H9 (cell line): Measurements from ENCODE around the gene ERC1. TPM values are rescaled to one million over a fixed set of nuclear protein-coding genes. Genes with fewer than 3 reads are reported as not detected.

Source experiments
- DNase-seq: peaks from one replicate; pipeline ENCODE4 v3.0.0-alpha.2; 2017
- H2AFZ ChIP-seq: one replicate; pipeline ENCODE4 v1.6.1; 2013; ENCODE audit warnings: mild to moderate bottlenecking, low read length, control low read depth, moderate library complexity
- H2AK5ac ChIP-seq: 2 replicates; pipeline ENCODE4 v1.6.1; 2013; ENCODE audit warnings: low read length, control low read depth, mixed read lengths; ENCODE audit not compliant: insufficient read length
- H2BK120ac ChIP-seq: one replicate; pipeline ENCODE4 v1.6.1; 2013; ENCODE audit warnings: low read depth, mild to moderate bottlenecking, low read length, control low read depth, inconsistent platforms; ENCODE audit not compliant: poor library complexity, severe bottlenecking
- H2BK12ac ChIP-seq: 2 replicates; pipeline ENCODE4 v1.6.1; 2013; ENCODE audit warnings: low read length, control low read depth, mixed read lengths, low read depth; ENCODE audit not compliant: insufficient read length
- H2BK15ac ChIP-seq: 2 replicates; pipeline ENCODE4 v1.6.1; 2013; ENCODE audit warnings: low read depth, low read length, control low read depth
- H2BK20ac ChIP-seq: one replicate; pipeline ENCODE4 v1.6.1; 2013; ENCODE audit warnings: low read depth, mild to moderate bottlenecking, low read length, control low read depth, inconsistent platforms; ENCODE audit not compliant: poor library complexity, severe bottlenecking
- H2BK5ac ChIP-seq: 2 replicates; pipeline ENCODE4 v1.6.1; 2013; ENCODE audit warnings: low read length, control low read depth, mixed read lengths; ENCODE audit not compliant: insufficient read length
- H3K14ac ChIP-seq: 2 replicates; pipeline ENCODE4 v1.6.1; 2013; ENCODE audit warnings: low read length, control low read depth; ENCODE audit not compliant: insufficient read depth
- H3K18ac ChIP-seq: 2 replicates; pipeline ENCODE4 v1.6.1; 2013; ENCODE audit warnings: low read depth, mild to moderate bottlenecking, mixed read lengths, low read length, control low read depth; ENCODE audit not compliant: insufficient read length
- H3K23ac ChIP-seq: 2 replicates; pipeline ENCODE4 v1.6.1; 2013; ENCODE audit warnings: low read length, control low read depth, mixed read lengths, low read depth; ENCODE audit not compliant: insufficient read length
- H3K23me2 ChIP-seq: 2 replicates; pipeline ENCODE4 v1.6.1; 2013; ENCODE audit warnings: low read depth, mild to moderate bottlenecking, mixed read lengths, low read length, control low read depth; ENCODE audit not compliant: insufficient read length, poor library complexity, severe bottlenecking
- H3K27ac ChIP-seq: 2 replicates; pipeline ENCODE4 v1.5.1; 2013; ENCODE audit warnings: low read length, control low read depth, mixed read lengths, low read depth; ENCODE audit not compliant: insufficient read length
- H3K27me3 ChIP-seq: 2 replicates; pipeline ENCODE4 v1.6.1; 2013; ENCODE audit warnings: low read length, control low read depth, inconsistent platforms; ENCODE audit not compliant: insufficient read depth
- H3K4ac ChIP-seq: 2 replicates; pipeline ENCODE4 v1.6.1; 2013; ENCODE audit warnings: low read depth, mild to moderate bottlenecking, control low read depth, inconsistent platforms, low read length, moderate library complexity
- H3K4me1 ChIP-seq: 2 replicates; pipeline ENCODE4 v1.6.1; 2013; ENCODE audit warnings: low read length, control low read depth, inconsistent platforms; ENCODE audit not compliant: insufficient read depth
- H3K4me2 ChIP-seq: 2 replicates; pipeline ENCODE4 v1.6.1; 2013; ENCODE audit warnings: low read length, control low read depth, mixed read lengths; ENCODE audit not compliant: insufficient read length, insufficient read depth
- H3K56ac ChIP-seq: 2 replicates; pipeline ENCODE4 v1.6.1; 2013; ENCODE audit warnings: low read depth, mild to moderate bottlenecking, mixed read lengths, low read length, control low read depth; ENCODE audit not compliant: insufficient read length
- H3K79me1 ChIP-seq: 2 replicates; pipeline ENCODE4 v1.6.1; 2013; ENCODE audit warnings: low read depth, mild to moderate bottlenecking, moderate library complexity, low read length, control low read depth, inconsistent platforms; ENCODE audit not compliant: insufficient read depth, poor library complexity, severe bottlenecking
- H3K79me2 ChIP-seq: 2 replicates; pipeline ENCODE4 v1.6.1; 2013; ENCODE audit warnings: low read length, control low read depth, inconsistent platforms; ENCODE audit not compliant: insufficient read depth
- H3K9ac ChIP-seq: 2 replicates; pipeline ENCODE4 v1.6.1; 2013; ENCODE audit warnings: low read length, control low read depth, mixed read lengths; ENCODE audit not compliant: insufficient read length; ENCODE audit errors: extremely low read depth
- H3K9me3 ChIP-seq: one replicate; pipeline ENCODE4 v1.6.1; 2013; ENCODE audit warnings: low read depth, low read length, inconsistent platforms; ENCODE audit not compliant: control insufficient read depth
- H3T11ph ChIP-seq: one replicate; pipeline ENCODE4 v1.6.1; 2013; ENCODE audit warnings: mild to moderate bottlenecking, low read length, control low read depth, inconsistent platforms
- H4K20me1 ChIP-seq: one replicate; pipeline ENCODE4 v1.6.1; 2013; ENCODE audit not compliant: control insufficient read depth, insufficient read length, insufficient read depth
- H4K5ac ChIP-seq: 2 replicates; pipeline ENCODE4 v1.6.1; 2013; ENCODE audit warnings: low read depth, mild to moderate bottlenecking, mixed read lengths, low read length, control low read depth; ENCODE audit not compliant: insufficient read length
- H4K8ac ChIP-seq: replicated peaks from 2 replicates; pipeline ENCODE4 v1.6.1; 2013; ENCODE audit warnings: low read length, control low read depth, mixed read lengths, low read depth; ENCODE audit not compliant: insufficient read length
- H4K91ac ChIP-seq: 2 replicates; pipeline ENCODE4 v1.6.1; 2013; ENCODE audit warnings: low read depth, mild to moderate bottlenecking, moderate library complexity, mixed read lengths, low read length, control low read depth; ENCODE audit not compliant: insufficient read length
- H3K27ac Mint-ChIP-seq, 3 experiments: 2 replicates in 2 of 3; 3 replicates in 1 of 3; pipeline ENCODE4 v1.8.0; 2020 to 2021; ENCODE audit warnings: mixed read lengths in 3 of 3, mild to moderate bottlenecking in 1 of 3, moderate library complexity in 1 of 3
- H3K27me3 Mint-ChIP-seq: 2 replicates; pipeline ENCODE4 v1.8.0; 2021; ENCODE audit warnings: low read depth, mild to moderate bottlenecking, moderate library complexity, mixed read lengths
- H3K36me3 Mint-ChIP-seq, 3 experiments: 2 replicates in 2 of 3; 3 replicates in 1 of 3; pipeline ENCODE4 v1.8.0; 2020 to 2021; ENCODE audit warnings: low read depth in 3 of 3, mixed read lengths in 3 of 3; ENCODE audit not compliant: insufficient read depth in 1 of 3
- H3K4me1 Mint-ChIP-seq, 2 experiments: 2 replicates each; pipeline ENCODE4 v1.8.0; 2020; ENCODE audit warnings: mixed read lengths in 2 of 2
- H3K4me3 Mint-ChIP-seq, 2 experiments: 2 replicates in 1 of 2; 3 replicates in 1 of 2; pipeline ENCODE4 v1.8.0; 2020 to 2021; ENCODE audit warnings: mild to moderate bottlenecking in 2 of 2, mixed read lengths in 2 of 2, moderate library complexity in 1 of 2
- H3K9me3 Mint-ChIP-seq, 2 experiments: 2 replicates in 1 of 2; 3 replicates in 1 of 2; pipeline ENCODE4 v1.8.0; 2020; ENCODE audit warnings: mild to moderate bottlenecking in 2 of 2, mixed read lengths in 2 of 2, moderate library complexity in 1 of 2
- CTCF ChIP-seq: fragments of 200-600 bp; sonication (generic); conservative IDR thresholded peaks from 3 replicates; pipeline ENCODE4 v1.8.0; 2021; ENCODE audit warnings: antibody characterized with exemption, mild to moderate bottlenecking
- WGBS: extraction: QIAGEN DNeasy Blood & Tissue Kit; methylation state at CpG from one replicate; pipeline ENCODE4 v1.1.7; 2013; ENCODE audit warnings: missing lambda C conversion rate, low lambda C conversion rate, mixed read lengths; ENCODE audit not compliant: insufficient read length; ENCODE audit errors: extremely low coverage; 5-methylcytosine and 5-hydroxymethylcytosine counted together
- total RNA-seq: library from RNA; stranded (reverse); gene quantifications from 2 replicates; pipeline ENCODE4 v1.2.1, GENCODE V29; 2021

The ERC1 gene
- total RNA-seq, 1 experiment from 2014 or later: 51.2 TPM

- no peaks in the 10 kb centered on the region for H4K20me1 ChIP-seq
- no peak overlapping the region for H3K9ac ChIP-seq
- H4K5ac ChIP-seq: no peak overlapping the region
- no peak overlapping the region for H3K23ac ChIP-seq
- no peak overlapping the region for H3K18ac ChIP-seq
- H2BK15ac ChIP-seq: no peak overlapping the region
- H3K79me2 ChIP-seq: peaks cover 2% of the 10 kb centered on the region; the same call in 1 of the 2 replicates
- H3T11ph ChIP-seq: no peak overlapping the region
- WGBS: no CpG with 5 or more reads among the region's 2 CpGs
- no peaks in the 10 kb centered on the region; the same call in 1 of the 2 replicates for H3K27me3 Mint-ChIP-seq
- H3K27ac ChIP-seq: no peak overlapping the region
- H2BK12ac ChIP-seq: no peak overlapping the region
- no peak overlapping the region for H3K14ac ChIP-seq
- H2AFZ ChIP-seq: no peak overlapping the region
- H3K4me2 ChIP-seq: no peak overlapping the region
- H3K4me3 Mint-ChIP-seq: no peak overlapping the region
- H3K79me1 ChIP-seq: no peaks in the 10 kb centered on the region
- no peak overlapping the region for H2BK20ac ChIP-seq
- DNase-seq: no peak
- no peak overlapping the region for H4K91ac ChIP-seq
- H3K56ac ChIP-seq: no peak overlapping the region
- no peak for TF ChIP-seq CTCF
- peaks cover 24% of the 10 kb centered on the region in 2 experiments for H3K4me1 Mint-ChIP-seq
- H3K9me3 Mint-ChIP-seq: no peaks in the 10 kb centered on the region
- no peak overlapping the region for H2BK120ac ChIP-seq
- peaks cover 3% of the 10 kb centered on the region for H3K4me1 ChIP-seq
- H3K9me3 ChIP-seq: no peaks in the 10 kb centered on the region
- no peak overlapping the region for H2AK5ac ChIP-seq
- H3K4ac ChIP-seq: no peak overlapping the region
- no peak overlapping the region for H3K27ac Mint-ChIP-seq
- H3K36me3 Mint-ChIP-seq: no peaks in the 10 kb centered on the region; a peak in 1 of 7 replicates
- no peaks in the 10 kb centered on the region for H3K23me2 ChIP-seq
- no peak overlapping the region for H2BK5ac ChIP-seq
- no peak overlapping the region for H4K8ac ChIP-seq
- H3K27me3 ChIP-seq: no peaks in the 10 kb centered on the region
Observed at GRCh38 chr12:989051-989450, 2.0 kb upstream of the ERC1 start.
